ENCODE data around the gene FBXL19. TPM values are rescaled to one million over a fixed set of nuclear protein-coding genes. Genes with fewer than 3 reads are reported as not detected.

The FBXL19 gene
- total and polyA plus RNA-seq, 9 of the 15 experiments (the other 6 are each of a cell fraction or from before 2014, with no cell fraction given) = 0.13 to 48.0 (median 13.5) TPM; not detected in 1

- TF ChIP-seq, protein P1, sequence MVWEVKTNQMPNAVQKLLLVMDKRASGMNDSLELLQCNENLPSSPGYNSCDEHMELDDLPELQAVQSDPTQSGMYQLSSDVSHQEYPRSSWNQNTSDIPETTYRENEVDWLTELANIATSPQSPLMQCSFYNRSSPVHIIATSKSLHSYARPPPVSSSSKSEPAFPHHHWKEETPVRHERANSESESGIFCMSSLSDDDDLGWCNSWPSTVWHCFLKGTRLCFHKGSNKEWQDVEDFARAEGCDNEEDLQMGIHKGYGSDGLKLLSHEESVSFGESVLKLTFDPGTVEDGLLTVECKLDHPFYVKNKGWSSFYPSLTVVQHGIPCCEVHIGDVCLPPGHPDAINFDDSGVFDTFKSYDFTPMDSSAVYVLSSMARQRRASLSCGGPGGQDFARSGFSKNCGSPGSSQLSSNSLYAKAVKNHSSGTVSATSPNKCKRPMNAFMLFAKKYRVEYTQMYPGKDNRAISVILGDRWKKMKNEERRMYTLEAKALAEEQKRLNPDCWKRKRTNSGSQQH (CRISPR knock-in tag; IDR thresholded peaks at IDR 0.05) = no peak
- TF ChIP-seq ZNF668 (CRISPR knock-in tag; IDR thresholded peaks at IDR 0.05) = no peak
- 0 out of 2 replicates have a peak, but pooled peaks have one; percentile 13 for TF ChIP-seq ZNF3 (CRISPR knock-in tag; IDR thresholded peaks at IDR 0.05)
- TF ChIP-seq, protein P2, sequence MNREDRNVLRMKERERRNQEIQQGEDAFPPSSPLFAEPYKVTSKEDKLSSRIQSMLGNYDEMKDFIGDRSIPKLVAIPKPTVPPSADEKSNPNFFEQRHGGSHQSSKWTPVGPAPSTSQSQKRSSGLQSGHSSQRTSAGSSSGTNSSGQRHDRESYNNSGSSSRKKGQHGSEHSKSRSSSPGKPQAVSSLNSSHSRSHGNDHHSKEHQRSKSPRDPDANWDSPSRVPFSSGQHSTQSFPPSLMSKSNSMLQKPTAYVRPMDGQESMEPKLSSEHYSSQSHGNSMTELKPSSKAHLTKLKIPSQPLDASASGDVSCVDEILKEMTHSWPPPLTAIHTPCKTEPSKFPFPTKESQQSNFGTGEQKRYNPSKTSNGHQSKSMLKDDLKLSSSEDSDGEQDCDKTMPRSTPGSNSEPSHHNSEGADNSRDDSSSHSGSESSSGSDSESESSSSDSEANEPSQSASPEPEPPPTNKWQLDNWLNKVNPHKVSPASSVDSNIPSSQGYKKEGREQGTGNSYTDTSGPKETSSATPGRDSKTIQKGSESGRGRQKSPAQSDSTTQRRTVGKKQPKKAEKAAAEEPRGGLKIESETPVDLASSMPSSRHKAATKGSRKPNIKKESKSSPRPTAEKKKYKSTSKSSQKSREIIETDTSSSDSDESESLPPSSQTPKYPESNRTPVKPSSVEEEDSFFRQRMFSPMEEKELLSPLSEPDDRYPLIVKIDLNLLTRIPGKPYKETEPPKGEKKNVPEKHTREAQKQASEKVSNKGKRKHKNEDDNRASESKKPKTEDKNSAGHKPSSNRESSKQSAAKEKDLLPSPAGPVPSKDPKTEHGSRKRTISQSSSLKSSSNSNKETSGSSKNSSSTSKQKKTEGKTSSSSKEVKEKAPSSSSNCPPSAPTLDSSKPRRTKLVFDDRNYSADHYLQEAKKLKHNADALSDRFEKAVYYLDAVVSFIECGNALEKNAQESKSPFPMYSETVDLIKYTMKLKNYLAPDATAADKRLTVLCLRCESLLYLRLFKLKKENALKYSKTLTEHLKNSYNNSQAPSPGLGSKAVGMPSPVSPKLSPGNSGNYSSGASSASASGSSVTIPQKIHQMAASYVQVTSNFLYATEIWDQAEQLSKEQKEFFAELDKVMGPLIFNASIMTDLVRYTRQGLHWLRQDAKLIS (CRISPR knock-in tag; IDR thresholded peaks at IDR 0.05) = no peak; the same call in 1 of the 2 replicates
- TF ChIP-seq HMG20B (CRISPR knock-in tag; IDR thresholded peaks at IDR 0.05) = no peak
- peak; percentile 84 for TF ChIP-seq CBFA2T3 (IDR thresholded peaks at IDR 0.05)
- TF ChIP-seq, protein P3, sequence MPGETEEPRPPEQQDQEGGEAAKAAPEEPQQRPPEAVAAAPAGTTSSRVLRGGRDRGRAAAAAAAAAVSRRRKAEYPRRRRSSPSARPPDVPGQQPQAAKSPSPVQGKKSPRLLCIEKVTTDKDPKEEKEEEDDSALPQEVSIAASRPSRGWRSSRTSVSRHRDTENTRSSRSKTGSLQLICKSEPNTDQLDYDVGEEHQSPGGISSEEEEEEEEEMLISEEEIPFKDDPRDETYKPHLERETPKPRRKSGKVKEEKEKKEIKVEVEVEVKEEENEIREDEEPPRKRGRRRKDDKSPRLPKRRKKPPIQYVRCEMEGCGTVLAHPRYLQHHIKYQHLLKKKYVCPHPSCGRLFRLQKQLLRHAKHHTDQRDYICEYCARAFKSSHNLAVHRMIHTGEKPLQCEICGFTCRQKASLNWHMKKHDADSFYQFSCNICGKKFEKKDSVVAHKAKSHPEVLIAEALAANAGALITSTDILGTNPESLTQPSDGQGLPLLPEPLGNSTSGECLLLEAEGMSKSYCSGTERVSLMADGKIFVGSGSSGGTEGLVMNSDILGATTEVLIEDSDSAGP (CRISPR knock-in tag; IDR thresholded peaks at IDR 0.05) = no peak
- peak; percentile 42; the same call in 1 of the 2 replicates for TF ChIP-seq NFRKB (IDR thresholded peaks at IDR 0.05; ENCODE audit: low read depth)
- no peak for TF ChIP-seq E2F3 (CRISPR knock-in tag; IDR thresholded peaks at IDR 0.05)
- no peak for TF ChIP-seq HOXB6 (CRISPR knock-in tag; IDR thresholded peaks at IDR 0.05; ENCODE audit: borderline replicate concordance)
- TF ChIP-seq ZKSCAN3 (CRISPR knock-in tag; IDR thresholded peaks at IDR 0.05) = no peak
- no peak for TF ChIP-seq WHSC1 (IDR thresholded peaks at IDR 0.05; ENCODE audit: low read length)
- no peak for TF ChIP-seq GTF2E2 (tag; IDR thresholded peaks at IDR 0.05)
- no peak for TF ChIP-seq MXD1 (CRISPR knock-in tag; IDR thresholded peaks at IDR 0.05; ENCODE audit: borderline replicate concordance, poor library complexity, severe bottlenecking)
- TF ChIP-seq ZMIZ1 (IDR thresholded peaks at IDR 0.05; ENCODE audit: low read depth in 2 of 2, low read length in 2 of 2) = 0 out of 4 replicates have a peak, but pooled peaks of 1 of the 2 experiments have one; percentile 8
These were observed 26.5 kb downstream of the FBXL19 start (continued) for GRCh38 chr16:30949650-30950515.

Measured in K562 (cell line).